Activated naive CD8-positive, alpha-beta T cell treated with anti-CD3 and anti-CD28 coated beads, Interleukin-2, amount 50 U/mL, for 24 hours (primary cell): ENCODE measurements around the gene RNF19B.
A peak's percentile ranks its signal among the peaks of the same experiment; 100 is the strongest.

ENCODE experiments used
- ATAC-seq: fragments of 150-1000 bp; cut with Tn5 transposase; one replicate; pipeline ENCODE4 v1.10.0; 2021
- DNase-seq: peaks from one replicate; pipeline ENCODE4 v3.0.0; 2021
- H3K27ac Mint-ChIP-seq: one replicate; pipeline ENCODE4 v1.8.0; 2021; ENCODE audit warnings: mild to moderate bottlenecking, mixed read lengths
- H3K27me3 Mint-ChIP-seq: one replicate; pipeline ENCODE4 v1.8.0; 2021; ENCODE audit warnings: mixed read lengths
- H3K36me3 Mint-ChIP-seq: one replicate; pipeline ENCODE4 v1.8.0; 2021; ENCODE audit warnings: low read depth, mixed read lengths
- H3K4me1 Mint-ChIP-seq: one replicate; pipeline ENCODE4 v1.8.0; 2021; ENCODE audit warnings: mixed read lengths
- H3K4me3 Mint-ChIP-seq: one replicate; pipeline ENCODE4 v1.8.0; 2021; ENCODE audit warnings: mild to moderate bottlenecking, moderate library complexity, mixed read lengths
- H3K9me3 Mint-ChIP-seq: one replicate; pipeline ENCODE4 v1.8.0; 2021; ENCODE audit warnings: mixed read lengths

Gene RNF19B

GRCh38 chr1:32899586-32900296 is 64.9 kb downstream of the RNF19B start:
- H3K4me1 Mint-ChIP-seq: peaks cover 4% of the 10 kb centered on the region
- H3K9me3 Mint-ChIP-seq: no peaks in the 10 kb centered on the region
- H3K27me3 Mint-ChIP-seq: peaks cover 43% of the 10 kb centered on the region
- H3K36me3 Mint-ChIP-seq: no peaks in the 10 kb centered on the region
- H3K27ac Mint-ChIP-seq: no peak overlapping the region
- H3K4me3 Mint-ChIP-seq: no peak overlapping the region
- DNase-seq: no peak
- ATAC-seq: no peak

GRCh38 chr1:32898958-32899357 is 65.7 kb downstream of the RNF19B start:
- H3K27ac Mint-ChIP-seq: no peak overlapping the region
- no peaks in the 10 kb centered on the region for H3K36me3 Mint-ChIP-seq
- H3K27me3 Mint-ChIP-seq: peaks cover 43% of the 10 kb centered on the region
- H3K4me1 Mint-ChIP-seq: peaks cover 4% of the 10 kb centered on the region
- no peak for DNase-seq
- ATAC-seq: no peak
- H3K4me3 Mint-ChIP-seq: no peak overlapping the region
- no peaks in the 10 kb centered on the region for H3K9me3 Mint-ChIP-seq

- ATAC-seq: no peak
- Mint-ChIP-seq H3K27me3 (peaks cover 46% of the 10 kb centered on the region), H3K36me3 (no peaks in the 10 kb centered on the region), H3K27ac (no peak overlapping the region), H3K9me3 (no peaks in the 10 kb centered on the region), H3K4me1 (peaks cover 4% of the 10 kb centered on the region), H3K4me3 (no peak overlapping the region)
- no peak for DNase-seq
Observed at GRCh38 chr1:32898056-32898455, 66.6 kb downstream of the RNF19B start.

- no peak for DNase-seq
- Mint-ChIP-seq H3K4me1 (peaks cover 4% of the 10 kb centered on the region), H3K27me3 (peaks cover 44% of the 10 kb centered on the region), H3K27ac (no peak overlapping the region), H3K4me3 (no peak overlapping the region), H3K9me3 (no peaks in the 10 kb centered on the region), H3K36me3 (no peaks in the 10 kb centered on the region)
- ATAC-seq: no peak
Observed at GRCh38 chr1:32897082-32898049, 67.2 kb downstream of the RNF19B start.

- H3K27ac Mint-ChIP-seq: no peak overlapping the region
- no peak overlapping the region for H3K4me3 Mint-ChIP-seq
- H3K27me3 Mint-ChIP-seq: peaks cover 44% of the 10 kb centered on the region
- no peaks in the 10 kb centered on the region for H3K36me3 Mint-ChIP-seq
- DNase-seq (no peak), ATAC-seq (no peak)
- no peaks in the 10 kb centered on the region for H3K9me3 Mint-ChIP-seq
- peaks cover 4% of the 10 kb centered on the region for H3K4me1 Mint-ChIP-seq
Observed at GRCh38 chr1:32896451-32896850, 68.2 kb downstream of the RNF19B start.

- Mint-ChIP-seq H3K27me3 (peaks cover 46% of the 10 kb centered on the region), H3K4me3 (no peak overlapping the region), H3K9me3 (no peaks in the 10 kb centered on the region)
Observed at GRCh38 chr1:32895325-32896215, 69.0 kb downstream of the RNF19B start.

GRCh38 chr1:32894681-32895080 is 69.9 kb downstream of the RNF19B start:
- Mint-ChIP-seq H3K36me3 (no peaks in the 10 kb centered on the region), H3K27ac (no peak overlapping the region), H3K4me1 (peaks cover 2% of the 10 kb centered on the region), H3K27me3 (peaks cover 43% of the 10 kb centered on the region), H3K9me3 (no peaks in the 10 kb centered on the region), H3K4me3 (no peak overlapping the region)
- DNase-seq (no peak), ATAC-seq (no peak)

More at GRCh38 chr1:32895325-32896215, 69.0 kb downstream of the RNF19B start:
- Mint-ChIP-seq H3K4me1 (peaks cover 3% of the 10 kb centered on the region), H3K27ac (no peak overlapping the region), H3K36me3 (no peaks in the 10 kb centered on the region)
- ATAC-seq (no peak), DNase-seq (no peak)

- peaks cover 43% of the 10 kb centered on the region for H3K27me3 Mint-ChIP-seq
- no peaks in the 10 kb centered on the region for H3K36me3 Mint-ChIP-seq
- DNase-seq (no peak), ATAC-seq (no peak)
- peak overlapping the region; percentile 43 for H3K4me3 Mint-ChIP-seq
- H3K9me3 Mint-ChIP-seq: no peaks in the 10 kb centered on the region
- H3K4me1 Mint-ChIP-seq: peaks cover 2% of the 10 kb centered on the region
- no peak overlapping the region for H3K27ac Mint-ChIP-seq
Observed at GRCh38 chr1:32894019-32894600, 70.5 kb downstream of the RNF19B start.

- DNase-seq (peak; percentile 22), ATAC-seq (peak; percentile 21)
- H3K27me3 Mint-ChIP-seq: peaks cover 41% of the 10 kb centered on the region
Observed at GRCh38 chr1:32893198-32894018, 71.2 kb downstream of the RNF19B start.

GRCh38 chr1:32892368-32893197 is 72.0 kb downstream of the RNF19B start:
- DNase-seq (peak; percentile 74), ATAC-seq (peak; percentile 69)
- H3K4me1 Mint-ChIP-seq: peaks cover 2% of the 10 kb centered on the region
- H3K36me3 Mint-ChIP-seq: no peaks in the 10 kb centered on the region
- no peak overlapping the region for H3K27ac Mint-ChIP-seq
- peaks cover 49% of the 10 kb centered on the region for H3K27me3 Mint-ChIP-seq
- H3K9me3 Mint-ChIP-seq: no peaks in the 10 kb centered on the region
- H3K4me3 Mint-ChIP-seq: peak overlapping the region; percentile 43

More at GRCh38 chr1:32893198-32894018, 71.2 kb downstream of the RNF19B start:
- no peaks in the 10 kb centered on the region for H3K36me3 Mint-ChIP-seq
- H3K9me3 Mint-ChIP-seq: no peaks in the 10 kb centered on the region
- peak overlapping the region; percentile 43 for H3K4me3 Mint-ChIP-seq
- peaks cover 2% of the 10 kb centered on the region for H3K4me1 Mint-ChIP-seq
- no peak overlapping the region for H3K27ac Mint-ChIP-seq

GRCh38 chr1:32891630-32892029 is 73.0 kb downstream of the RNF19B start:
- H3K4me1 Mint-ChIP-seq: peaks cover 2% of the 10 kb centered on the region
- H3K27me3 Mint-ChIP-seq: peaks cover 58% of the 10 kb centered on the region
- no peak overlapping the region for H3K4me3 Mint-ChIP-seq
- no peaks in the 10 kb centered on the region for H3K36me3 Mint-ChIP-seq
- no peaks in the 10 kb centered on the region for H3K9me3 Mint-ChIP-seq
- no peak for ATAC-seq
- DNase-seq: no peak
- H3K27ac Mint-ChIP-seq: no peak overlapping the region

- no peak overlapping the region for H3K4me3 Mint-ChIP-seq
- no peaks in the 10 kb centered on the region for H3K9me3 Mint-ChIP-seq
- H3K27me3 Mint-ChIP-seq: peaks cover 60% of the 10 kb centered on the region
- no peak overlapping the region for H3K27ac Mint-ChIP-seq
- ATAC-seq (no peak), DNase-seq (no peak)
- H3K4me1 Mint-ChIP-seq: peaks cover 2% of the 10 kb centered on the region
- no peaks in the 10 kb centered on the region for H3K36me3 Mint-ChIP-seq
Observed at GRCh38 chr1:32891241-32891570, 73.4 kb downstream of the RNF19B start.
